ENCODE measurements around the gene BLOC1S5.

- no peak for TF ChIP-seq EZH2 (IDR thresholded peaks at IDR 0.05)
- no peak for TF ChIP-seq CTCF (IDR thresholded peaks at IDR 0.05)
These were observed 37.4 kb downstream of the BLOC1S5 start for GRCh38 chr6:8026800-8027199.
